GM18520 (cell line): ENCODE measurements around the gene VAMP8.
A peak's percentile ranks its signal among the peaks of the same experiment; 100 is the strongest.
"Not testable (repeated sequence)": the region's sequence is repeated elsewhere in the genome, so short reads cannot be mapped to it uniquely, and the experiment has no call there.

Experiments
- ATAC-seq: cut with Tn5 transposase; IDR thresholded peaks from one replicate; pipeline ENCODE4 v1.9.1; 2021; ENCODE audit not compliant: unreplicated experiment

Gene VAMP8

DNA sequence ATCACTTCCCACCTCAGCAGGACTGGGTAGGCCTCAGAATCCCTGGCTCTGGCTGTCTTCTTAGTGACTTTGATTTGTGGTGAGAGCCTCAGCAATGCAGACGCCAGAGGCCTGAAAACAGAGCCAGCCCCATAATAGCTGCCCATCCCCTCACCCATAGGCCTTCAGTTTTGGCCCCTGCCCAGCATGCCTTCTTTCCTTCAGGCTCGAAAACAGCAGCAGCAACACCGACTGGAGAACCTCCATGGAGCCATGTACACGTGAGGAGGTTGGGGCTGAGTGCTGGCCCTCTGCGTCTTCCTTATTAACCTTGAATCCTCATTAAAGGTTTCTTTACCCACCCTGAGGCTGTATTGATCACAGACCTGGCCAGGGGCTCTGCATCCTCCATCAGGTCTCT lies 19.9 kb downstream of the VAMP8 start:
- no peak for ATAC-seq

GRCh38 chr2:85598594-85599340 lies 21.4 kb downstream of the VAMP8 start:
- ATAC-seq, result no peak

DNA sequence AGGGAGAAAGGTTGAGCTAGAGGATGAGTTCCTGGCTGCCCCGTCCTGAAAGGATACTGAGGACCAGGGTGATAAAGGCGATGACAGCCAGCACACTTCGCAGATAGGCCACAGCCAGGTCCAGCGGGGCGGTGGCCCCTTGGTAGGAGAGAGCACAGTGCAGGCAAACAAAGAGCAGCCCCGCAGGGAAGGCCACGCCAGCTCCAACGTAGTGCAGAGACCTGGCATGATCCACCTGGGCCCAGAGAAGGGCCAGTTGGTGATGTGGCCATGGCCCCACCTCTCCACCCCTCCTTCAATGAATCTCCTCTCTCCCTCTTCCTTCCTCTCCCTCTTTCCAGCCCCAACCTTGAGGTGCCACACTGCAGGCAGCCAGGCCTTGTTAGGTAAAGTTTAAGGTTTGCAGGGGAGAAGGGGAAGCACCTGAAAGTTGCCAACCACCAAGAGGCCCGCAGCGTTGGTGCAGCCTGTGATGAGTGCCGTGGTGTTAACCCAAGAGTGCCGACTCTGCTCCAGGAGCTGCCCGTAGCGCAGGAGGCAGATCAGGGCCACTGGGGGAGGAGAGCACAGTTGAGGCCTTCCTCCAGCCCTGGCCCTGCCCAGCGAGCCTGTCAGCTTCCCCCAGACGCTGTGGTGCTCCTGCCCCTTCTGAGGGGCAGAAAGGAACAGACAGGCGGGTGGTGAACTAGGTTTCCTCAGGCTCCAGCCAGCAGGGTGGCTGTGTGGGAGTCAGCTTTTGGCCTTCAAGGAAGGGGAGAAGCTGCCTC lies 22.3 kb downstream of the VAMP8 start:
- no peak for ATAC-seq

GRCh38 chr2:85600235-85600575 lies 22.8 kb downstream of the VAMP8 start:
- no peak for ATAC-seq

- ATAC-seq, result no peak
These were observed 23.8 kb downstream of the VAMP8 start for GRCh38 chr2:85600951-85601770.

- peak; percentile 23 for ATAC-seq
These were observed 24.5 kb downstream of the VAMP8 start for GRCh38 chr2:85601771-85602475.

- peak; percentile 96 for ATAC-seq
These were observed 25.3 kb downstream of the VAMP8 start, which contains the start of gene TMEM150A for GRCh38 chr2:85602476-85603234. TMEM150A (minus strand) TSS chr2:85602698; CDS start chr2:85601948, 750 bp downstream.

DNA sequence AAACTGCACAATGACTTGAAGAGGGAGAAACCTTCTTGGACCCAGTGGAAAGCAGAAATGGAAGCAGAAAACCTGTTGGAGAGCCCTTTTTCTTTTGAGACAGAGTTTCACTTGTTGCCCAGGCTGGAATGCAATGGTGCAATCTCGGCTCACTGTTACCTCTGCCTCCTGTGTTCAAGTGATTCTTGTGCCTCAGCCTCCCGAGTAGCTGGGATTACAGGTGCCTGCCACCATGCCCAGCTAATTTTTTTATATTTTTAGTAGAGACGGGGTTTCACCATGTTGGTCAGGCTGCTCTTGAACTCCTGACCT lies 26.7 kb downstream of the VAMP8 start:
- not testable (repeated sequence) for ATAC-seq

DNA sequence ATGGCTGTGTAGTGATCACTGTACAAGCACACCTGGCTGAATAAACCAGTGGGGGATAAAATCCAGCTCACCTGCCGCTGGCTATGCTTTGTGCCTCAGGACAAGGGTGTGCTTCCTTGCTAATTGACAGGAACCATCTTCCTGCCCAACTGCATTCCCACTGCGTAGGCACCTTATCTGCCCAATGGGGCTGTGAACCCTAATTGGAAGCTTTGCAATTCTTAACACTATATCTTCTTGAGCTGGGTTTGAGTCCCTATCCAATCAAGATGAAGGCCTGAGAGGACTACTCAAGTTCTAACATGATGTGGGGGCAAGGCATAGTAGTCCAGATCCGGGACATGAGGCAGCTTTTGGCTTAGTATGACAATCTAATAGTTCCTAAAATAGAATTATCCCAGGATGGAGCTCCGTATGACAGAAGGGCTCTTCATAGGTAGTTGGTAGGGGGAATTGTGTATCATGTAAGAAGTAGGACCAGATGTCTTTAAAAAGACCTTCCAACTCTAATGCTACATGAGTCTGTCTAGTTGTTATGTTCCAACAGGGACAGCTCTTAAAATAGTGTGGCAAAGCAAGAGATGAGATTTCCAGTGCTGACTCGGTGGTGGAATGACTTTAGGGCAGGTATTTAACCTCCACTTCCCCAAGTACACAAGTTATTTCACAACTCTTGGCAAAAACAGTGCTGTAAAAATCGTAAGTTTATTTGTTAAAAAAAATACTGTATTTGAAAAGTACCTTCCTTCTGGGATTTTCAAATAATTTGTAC lies 27.4 kb downstream of the VAMP8 start:
- ATAC-seq, result no peak

GRCh38 chr2:85605406-85606115 lies 28.2 kb downstream of the VAMP8 start:
- ATAC-seq, result no peak

DNA sequence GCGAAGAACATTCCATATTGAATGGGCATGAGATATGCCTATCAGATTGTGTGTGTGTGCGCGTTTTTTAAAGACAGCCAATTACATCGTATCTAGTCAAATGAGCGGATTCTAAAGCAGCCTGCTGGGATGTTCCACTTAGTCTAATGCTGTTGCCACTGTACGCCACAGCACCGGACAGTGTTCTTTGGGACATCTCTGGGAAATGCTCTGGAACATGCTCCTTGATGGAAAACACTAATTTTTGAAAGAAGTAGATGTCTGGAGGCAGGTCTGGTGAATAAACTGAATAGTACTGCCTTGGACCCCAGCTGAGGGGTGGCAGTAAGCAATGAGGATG lies 28.7 kb downstream of the VAMP8 start:
- ATAC-seq, result no peak

- no peak for ATAC-seq
These were observed 30.2 kb downstream of the VAMP8 start for GRCh38 chr2:85607268-85608215.

DNA sequence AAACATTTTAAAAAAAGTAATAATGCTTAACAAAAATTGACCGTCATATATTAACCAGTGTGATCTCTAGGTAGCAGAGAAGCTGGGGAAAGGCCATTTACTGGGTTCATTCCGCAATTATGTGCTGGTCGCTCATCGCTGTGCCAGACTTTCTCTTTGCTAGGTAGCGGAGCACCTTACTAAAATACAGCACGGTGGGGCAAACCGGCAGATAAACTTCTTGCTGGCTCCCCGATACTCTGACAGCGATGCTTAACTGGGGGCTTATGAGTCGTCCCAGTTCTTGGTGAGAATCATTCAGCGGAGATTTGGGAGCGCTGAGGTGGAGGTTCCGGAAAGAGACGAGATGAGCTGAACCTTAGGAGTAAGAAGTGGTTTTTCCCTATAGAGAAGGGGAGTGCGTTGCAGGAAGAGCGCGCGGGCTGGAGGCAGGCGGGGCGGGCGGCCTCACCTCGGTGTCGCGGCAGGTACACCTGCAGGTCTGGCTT lies 33.9 kb downstream of the VAMP8 start:
- ATAC-seq, result no peak

DNA sequence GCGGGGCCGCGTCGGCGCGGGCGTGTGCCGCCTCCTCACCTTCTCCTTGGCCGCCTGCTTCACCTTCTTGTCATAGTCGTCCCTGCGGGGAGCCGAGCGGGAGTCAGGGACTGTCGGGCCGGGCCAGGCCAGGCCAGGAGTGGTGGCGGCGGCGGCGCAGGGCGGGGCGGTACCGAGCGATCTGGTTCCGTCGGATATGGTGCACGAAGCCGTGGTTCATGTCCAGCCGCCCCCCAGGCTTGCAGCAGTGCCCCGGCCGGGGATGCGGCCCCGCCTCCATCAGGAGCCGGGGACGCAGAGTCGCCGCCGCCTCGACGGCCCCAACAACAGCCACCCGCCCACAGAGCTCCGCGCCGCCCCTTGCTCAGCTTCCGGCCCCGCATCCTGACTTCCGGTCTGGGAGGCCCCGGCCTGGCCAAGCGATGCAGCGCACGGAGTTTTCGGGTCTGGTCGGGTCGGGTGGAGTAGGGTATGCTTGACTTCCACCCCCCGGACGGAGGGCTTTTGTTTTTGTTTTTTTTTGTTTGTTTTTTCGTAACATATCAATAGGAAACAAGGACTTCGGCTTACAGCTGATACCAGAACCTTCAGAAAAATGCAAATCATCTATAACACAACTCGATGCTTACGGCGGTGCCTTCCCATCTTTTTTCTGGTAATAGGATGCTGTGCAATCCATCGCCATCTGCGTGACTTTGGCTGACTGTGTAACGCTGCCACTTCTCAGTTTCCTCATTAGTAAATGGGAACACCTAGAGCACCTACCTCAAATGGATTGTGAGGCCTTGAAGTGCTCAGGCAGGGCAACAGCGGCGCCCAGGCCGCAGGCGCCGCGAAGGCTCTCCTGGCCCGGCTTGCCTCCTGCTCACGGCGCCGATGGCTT lies 34.6 kb downstream of the VAMP8 start, which contains the start of gene C2orf68:
Gene C2orf68, minus strand, starts transcription at position 362 of the 883 bp plus-strand sequence. Its CDS starts 82 bp downstream, at position 280.
- peak; percentile 58 for ATAC-seq

DNA sequence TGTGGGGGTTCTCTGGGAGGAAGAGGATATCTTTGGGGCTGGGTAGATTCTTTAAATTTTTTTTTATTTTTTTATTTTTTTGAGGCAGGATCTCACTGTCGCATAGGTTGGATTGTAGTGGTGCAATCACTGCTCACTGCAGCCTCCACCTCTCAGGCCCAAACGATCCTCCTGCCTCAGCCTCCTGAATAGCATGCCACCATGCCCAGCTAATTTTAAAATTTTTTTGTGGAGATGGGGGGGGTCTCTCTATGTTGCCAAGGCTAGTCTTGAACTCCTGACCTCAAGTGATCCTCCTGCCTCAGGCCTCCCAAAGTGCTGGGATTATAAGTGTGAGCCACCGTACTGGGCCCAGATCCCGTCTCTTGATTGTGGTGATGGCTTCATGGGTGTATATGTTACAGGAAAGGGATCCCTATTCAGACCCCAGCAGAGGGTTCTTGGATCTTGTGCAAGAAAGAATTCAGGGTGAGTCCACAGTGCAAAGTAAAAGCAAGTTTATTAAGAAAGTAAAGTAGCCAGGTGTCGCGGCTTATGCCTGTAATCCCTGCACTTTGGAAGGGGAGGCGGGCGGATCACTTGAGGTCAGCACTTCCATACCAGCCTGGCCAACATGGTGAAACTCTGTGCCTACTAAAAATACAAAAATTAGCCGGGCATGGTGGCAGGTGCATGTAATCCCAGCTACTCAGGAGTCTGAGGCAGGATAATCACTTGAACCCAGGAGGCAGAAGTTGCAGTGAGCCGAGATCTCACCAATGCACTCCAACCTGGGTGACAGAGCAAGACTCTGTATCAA lies 36.5 kb downstream of the VAMP8 start:
- no peak for ATAC-seq

- not testable (repeated sequence) for ATAC-seq
These were observed 37.4 kb downstream of the VAMP8 start for GRCh38 chr2:85614757-85615156.
